Muscle of leg (tissue), 11 donors: ENCODE results near the gene EVC. TPM values are rescaled to one million over a fixed set of nuclear protein-coding genes. Genes with fewer than 3 reads are reported as not detected.
"Not testable (repeated sequence)": the region's sequence is repeated elsewhere in the genome, so short reads cannot be mapped to it uniquely, and the experiment has no call there.

Source experiments
- DNase-seq: peaks from one replicate; pipeline ENCODE4 v3.0.0; 2013
- H3K27ac ChIP-seq: one replicate; pipeline ENCODE4 v1.5.1; 2013; ENCODE audit warnings: mild to moderate bottlenecking, low read length, control low read depth
- H3K27me3 ChIP-seq: one replicate; pipeline ENCODE4 v1.6.1; 2013; ENCODE audit warnings: low read length; ENCODE audit not compliant: control insufficient read depth, insufficient read depth
- H3K36me3 ChIP-seq: one replicate; pipeline ENCODE4 v1.6.1; 2013; ENCODE audit warnings: low read length; ENCODE audit not compliant: control insufficient read depth, insufficient read depth
- H3K4me1 ChIP-seq: one replicate; pipeline ENCODE4 v1.6.1; 2013; ENCODE audit warnings: low read length; ENCODE audit not compliant: control insufficient read depth, insufficient read depth
- H3K4me3 ChIP-seq: one replicate; pipeline ENCODE4 v1.5.1; 2013; ENCODE audit warnings: low read length, control low read depth
- H3K9me3 ChIP-seq: replicated peaks from 2 replicates; pipeline ENCODE4 v1.6.1; 2013; ENCODE audit warnings: low read depth, low read length; ENCODE audit not compliant: control insufficient read depth
- WGBS: methylation state at CpG from one replicate; pipeline ENCODE4 v1.1.5; 2013; ENCODE audit warnings: missing lambda C conversion rate; ENCODE audit not compliant: insufficient coverage; 5-methylcytosine and 5-hydroxymethylcytosine counted together
- polyA plus RNA-seq, 8 donors: library from polyadenylated mRNA; unstranded; fragments of 120-200 nt; gene quantifications; one replicate each; pipeline versions ENCODE4 v1.2.1 to v1.2.3, GENCODE V29; 2013; ENCODE audit warnings: inconsistent platforms in 1 of 8, low replicate concordance in 1 of 8; ENCODE audit not compliant: insufficient read length in 8 of 8, insufficient read depth in 1 of 8
- total RNA-seq: library from RNA; stranded (reverse); fragments of 120-200 nt; gene quantifications from one replicate; pipeline ENCODE4 v1.2.4, GENCODE V29; 2013

The EVC gene
- total and polyA plus RNA-seq, 9 donors = 12.2 to 24.3 (median 18.6) TPM

DNA sequence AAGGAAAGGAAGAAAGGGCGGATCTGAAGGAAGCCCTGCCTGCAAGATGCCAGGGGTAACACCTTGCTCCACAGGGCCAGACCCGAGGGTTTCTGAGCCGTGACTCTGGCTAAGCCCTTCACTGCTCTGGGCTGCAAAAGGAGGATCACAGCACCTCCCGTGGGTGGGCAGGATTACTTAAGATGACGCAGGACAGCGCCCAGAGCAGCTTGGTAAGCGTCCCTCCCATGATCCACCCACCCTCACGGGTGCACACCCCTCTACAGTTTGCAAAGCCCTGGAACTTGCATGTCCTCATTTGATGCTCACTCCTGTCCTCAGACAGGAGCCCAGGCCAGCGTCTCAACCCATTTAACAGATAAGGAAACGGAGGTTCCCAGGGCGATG lies 117.0 kb downstream of the EVC start:
- H3K9me3 ChIP-seq = no peaks in the 10 kb centered on the region
- H3K27me3 ChIP-seq = no peaks in the 10 kb centered on the region
- peaks cover 53% of the 10 kb centered on the region for H3K36me3 ChIP-seq
- no peak overlapping the region for H3K27ac ChIP-seq
- no peak overlapping the region for H3K4me3 ChIP-seq
- no peak for DNase-seq
- peaks cover 11% of the 10 kb centered on the region for H3K4me1 ChIP-seq
- 83% methylated on average over 11 of the region's 11 CpGs for WGBS

DNA sequence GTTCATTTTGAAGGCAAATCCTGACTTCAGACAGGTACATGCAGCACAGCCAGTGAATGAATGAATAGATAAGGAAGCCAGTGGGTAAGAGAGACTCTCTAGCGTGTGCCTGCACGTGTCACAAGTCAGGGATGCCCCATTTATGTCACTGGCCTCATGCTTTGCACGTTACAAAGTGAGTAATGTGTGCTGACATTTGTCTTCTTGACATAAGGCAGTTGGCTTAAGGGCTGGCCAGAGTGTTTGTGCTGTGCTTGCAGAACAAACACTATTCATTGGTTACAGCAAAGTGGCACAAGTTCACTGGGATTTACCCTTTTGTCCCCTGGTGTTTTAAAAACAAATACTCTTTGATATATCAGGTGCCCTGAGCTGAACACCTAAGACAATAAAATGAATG lies 125.9 kb downstream of the EVC start:
- Histone ChIP-seq H3K27ac (no peak overlapping the region), H3K9me3 (no peaks in the 10 kb centered on the region), H3K4me1 (peaks cover 19% of the 10 kb centered on the region), H3K27me3 (no peaks in the 10 kb centered on the region), H3K4me3 (no peak overlapping the region), H3K36me3 (no peaks in the 10 kb centered on the region)
- DNase-seq = no peak
- 73% methylated on average over 2 of the region's 3 CpGs for WGBS

DNA sequence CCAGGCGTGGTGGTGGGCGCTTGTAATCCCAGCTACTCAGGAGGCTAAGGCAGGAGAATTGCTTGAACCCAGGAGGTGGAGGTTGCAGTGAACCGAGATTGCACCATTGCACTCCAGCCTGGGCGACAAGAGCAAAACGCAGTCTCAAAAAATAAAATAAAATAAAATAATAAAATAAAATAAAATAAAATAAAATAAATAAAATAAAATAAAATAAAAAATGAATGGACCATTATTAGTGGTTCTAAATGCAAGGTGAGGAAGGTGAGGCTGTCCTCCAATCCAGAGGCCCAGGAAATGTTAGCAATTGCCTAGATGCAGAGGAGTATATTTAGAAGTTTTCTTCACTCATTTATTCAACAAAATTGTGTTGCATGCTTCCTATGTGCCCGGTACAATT lies 126.5 kb downstream of the EVC start:
- peaks cover 19% of the 10 kb centered on the region for H3K4me1 ChIP-seq
- not testable (repeated sequence) for H3K36me3 ChIP-seq, H3K27ac ChIP-seq, H3K9me3 ChIP-seq, H3K4me3 ChIP-seq, DNase-seq, H3K27me3 ChIP-seq
- WGBS = 60% methylated on average over 1 of the region's 6 CpGs

DNA sequence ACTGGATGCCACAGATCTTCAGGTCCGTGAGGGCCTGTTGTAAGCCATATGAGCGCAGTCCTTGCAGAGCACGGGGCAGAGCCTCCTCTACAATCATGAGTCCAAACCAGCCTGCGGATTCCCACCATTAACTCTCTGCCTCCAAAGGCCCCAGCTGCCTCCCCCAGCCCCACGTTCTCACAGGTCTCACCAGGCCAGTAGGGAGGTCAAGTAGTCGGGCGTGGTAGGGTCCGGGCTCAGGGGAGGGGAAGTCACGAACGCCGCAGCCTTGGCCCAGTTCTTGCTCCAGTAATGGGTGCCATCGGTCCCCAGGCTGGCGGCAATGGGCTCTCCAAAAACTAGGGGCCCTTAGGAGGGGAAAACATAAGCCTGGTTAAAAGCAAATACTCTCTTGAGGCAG lies 128.3 kb downstream of the EVC start:
- DNase-seq = no peak
- Histone ChIP-seq H3K4me1 (peaks cover 22% of the 10 kb centered on the region), H3K27ac (peak overlapping the region; percentile 59), H3K36me3 (peaks cover 3% of the 10 kb centered on the region), H3K27me3 (no peaks in the 10 kb centered on the region), H3K9me3 (no peaks in the 10 kb centered on the region), H3K4me3 (no peak overlapping the region)
- 76% methylated on average over 10 of the region's 13 CpGs for WGBS

DNA sequence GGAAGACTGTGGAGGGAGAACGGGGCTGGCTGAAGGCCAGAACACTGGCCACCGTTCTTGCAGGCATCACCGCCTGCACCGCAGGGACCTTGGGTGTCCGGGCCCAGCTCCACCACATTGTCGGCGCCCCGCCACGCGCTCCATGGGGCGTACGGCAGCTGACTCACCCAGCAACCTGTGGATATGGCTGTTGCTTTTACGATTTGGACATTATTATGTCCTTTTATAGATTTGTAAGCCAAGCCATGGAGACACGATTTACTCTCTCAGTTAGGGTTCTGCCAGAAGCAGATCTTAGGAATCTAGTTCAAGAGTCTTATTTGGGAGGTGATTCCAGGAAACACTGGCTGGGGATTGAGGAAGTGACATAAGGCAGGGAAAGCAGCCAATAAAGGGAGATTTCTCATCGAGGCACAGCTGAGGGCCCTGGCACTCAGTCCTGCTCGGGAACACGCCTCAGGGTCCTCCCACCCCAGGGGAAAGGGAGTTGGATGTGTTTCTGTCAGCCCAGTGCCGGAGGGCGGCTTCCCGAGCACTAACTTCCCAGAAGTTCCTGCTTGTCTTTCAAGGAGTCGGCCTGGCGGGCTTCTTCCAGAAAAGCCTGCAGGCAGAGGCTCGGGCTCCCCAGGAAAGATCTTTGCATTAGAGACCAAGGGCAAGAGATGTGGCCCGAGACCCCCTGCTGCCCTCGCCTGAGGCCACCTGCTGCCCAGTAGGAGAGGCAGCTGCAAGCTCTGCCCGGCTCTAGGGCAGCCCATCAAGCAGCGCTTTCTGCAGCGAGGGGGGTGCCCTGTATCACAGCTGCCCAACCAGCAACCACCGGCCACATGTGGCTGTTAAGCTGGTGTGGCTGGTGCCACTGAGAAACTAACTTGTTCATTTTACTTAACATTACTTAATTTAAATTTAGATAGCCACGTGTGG lies 129.0 kb downstream of the EVC start:
- no peak overlapping the region for H3K4me3 ChIP-seq
- 53% methylated on average over 24 of the region's 30 CpGs for WGBS
- DNase-seq = peak; percentile 97
- peak overlapping the region; percentile 69 for H3K27ac ChIP-seq
- peaks cover 3% of the 10 kb centered on the region for H3K36me3 ChIP-seq
- no peaks in the 10 kb centered on the region for H3K9me3 ChIP-seq
- peaks cover 22% of the 10 kb centered on the region for H3K4me1 ChIP-seq
- H3K27me3 ChIP-seq = no peaks in the 10 kb centered on the region

DNA sequence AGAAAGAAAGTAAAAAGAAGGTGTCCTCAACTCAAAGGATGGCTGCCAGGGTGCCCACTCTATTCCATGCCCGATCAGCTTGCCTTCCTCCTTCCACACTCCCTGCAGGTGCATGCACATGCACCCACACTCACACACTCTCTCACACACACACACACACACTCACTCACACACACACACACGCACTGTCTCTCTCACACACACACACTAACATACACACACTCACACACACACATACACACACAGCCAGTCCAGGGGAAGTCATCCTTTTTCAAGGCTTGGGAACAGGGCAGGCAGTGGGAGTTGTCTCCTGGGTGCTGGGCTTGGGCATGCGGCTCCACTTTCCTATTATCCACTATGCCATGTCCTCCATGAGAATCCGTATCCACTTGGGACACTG lies 131.5 kb downstream of the EVC start:
- H3K4me1 ChIP-seq = peaks cover 22% of the 10 kb centered on the region
- H3K27ac ChIP-seq = no peak overlapping the region
- peaks cover 3% of the 10 kb centered on the region for H3K36me3 ChIP-seq
- H3K9me3 ChIP-seq = no peaks in the 10 kb centered on the region
- 100% methylated on average over 3 of the region's 4 CpGs for WGBS
- DNase-seq = no peak
- no peak overlapping the region for H3K4me3 ChIP-seq
- H3K27me3 ChIP-seq = no peaks in the 10 kb centered on the region

DNA sequence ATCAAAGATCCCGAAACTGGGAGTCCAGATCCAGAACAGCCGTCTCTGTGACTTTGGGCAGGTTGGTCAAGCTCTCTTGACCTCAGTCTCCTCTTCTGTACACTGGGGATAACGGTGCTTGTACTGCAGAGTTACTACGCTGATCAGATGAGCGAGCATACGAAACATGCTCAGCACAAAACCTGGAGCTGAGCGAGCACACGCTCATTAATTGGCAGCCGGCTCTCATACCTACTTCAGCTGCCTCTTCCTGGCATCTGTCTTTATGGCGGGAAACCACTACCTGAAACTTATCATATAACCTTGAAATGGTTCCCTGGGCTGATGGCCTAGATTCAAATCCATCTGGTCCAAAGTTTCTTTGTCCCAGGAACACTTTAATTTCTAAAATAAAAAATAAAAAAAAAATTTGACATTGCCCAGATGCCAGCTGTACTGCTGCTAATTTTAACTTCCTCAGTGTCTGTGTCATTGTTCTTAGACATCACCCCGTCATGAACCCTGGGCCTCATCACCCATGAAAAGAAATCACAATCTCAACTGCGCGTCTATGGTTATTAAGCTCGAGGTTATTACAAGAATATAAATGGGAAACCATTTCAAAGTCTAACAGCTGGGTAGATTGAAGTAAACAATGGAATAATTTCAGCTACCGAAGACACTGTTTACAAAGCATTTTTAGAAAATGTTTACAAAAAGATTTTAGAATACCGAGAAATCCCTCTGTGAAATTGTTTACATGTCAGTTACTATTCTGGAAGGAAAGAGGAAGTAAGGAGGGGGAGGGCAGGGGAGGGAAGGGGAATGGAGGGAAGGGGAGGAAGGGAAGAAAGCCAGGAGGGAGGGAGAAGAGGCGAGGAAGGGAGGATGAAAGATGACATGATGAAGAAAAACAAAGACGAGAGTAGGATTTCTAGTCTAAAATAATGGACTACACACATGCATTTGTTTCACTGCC lies 132.9 kb downstream of the EVC start:
- Histone ChIP-seq H3K36me3 (peaks cover 3% of the 10 kb centered on the region), H3K27me3 (no peaks in the 10 kb centered on the region), H3K4me3 (no peak overlapping the region), H3K9me3 (no peaks in the 10 kb centered on the region), H3K4me1 (peaks cover 22% of the 10 kb centered on the region), H3K27ac (peak overlapping the region; percentile 42)
- WGBS = 81% methylated on average over 10 of the region's 18 CpGs
- DNase-seq = peak; percentile 35

DNA sequence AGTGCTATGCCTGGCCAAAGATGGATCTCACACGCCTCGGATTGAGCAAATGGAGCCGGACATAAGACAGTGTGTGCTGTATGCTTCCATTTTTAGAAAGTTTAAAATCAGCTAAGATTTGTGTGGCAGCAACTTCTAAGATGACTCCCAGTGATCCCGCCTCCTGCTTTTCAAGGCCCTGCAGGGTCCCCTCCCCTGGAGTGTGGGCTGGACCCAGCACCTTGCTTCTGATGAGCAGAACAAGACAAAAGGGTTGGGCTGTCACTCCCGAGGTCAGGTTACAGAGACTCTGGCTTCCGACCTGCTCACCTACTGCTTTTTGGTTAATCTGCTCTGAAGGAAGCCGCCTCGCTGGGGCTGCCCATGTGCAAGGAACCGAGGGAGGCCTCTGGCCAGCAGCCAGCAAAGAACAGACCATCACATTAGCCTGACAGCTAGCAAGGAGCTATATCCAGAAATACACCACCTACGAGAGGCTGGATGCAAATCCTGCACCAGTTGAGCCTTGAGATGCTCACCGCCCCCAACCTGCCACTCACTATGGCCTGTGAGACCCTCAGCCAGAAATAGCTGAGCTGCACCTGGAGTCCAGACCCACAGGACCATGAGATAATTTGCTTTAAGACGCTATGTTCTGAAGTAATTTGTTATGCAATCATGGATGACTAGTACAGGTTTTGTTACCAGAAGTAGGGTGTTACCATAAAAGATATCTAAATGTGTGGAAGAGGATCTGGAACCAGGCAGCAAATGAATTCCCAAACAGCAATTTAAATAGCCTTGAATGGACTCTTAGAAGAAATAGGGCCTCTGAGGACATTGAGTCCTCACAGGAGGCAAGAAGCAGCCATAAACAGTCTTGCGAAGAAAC lies 134.3 kb downstream of the EVC start:
- no peak overlapping the region for H3K27ac ChIP-seq
- peaks cover 12% of the 10 kb centered on the region for H3K4me1 ChIP-seq
- peaks cover 3% of the 10 kb centered on the region for H3K36me3 ChIP-seq
- no peak overlapping the region for H3K4me3 ChIP-seq
- 44% methylated on average over 11 of the region's 13 CpGs for WGBS
- no peaks in the 10 kb centered on the region for H3K9me3 ChIP-seq
- no peak for DNase-seq
- no peaks in the 10 kb centered on the region for H3K27me3 ChIP-seq

DNA sequence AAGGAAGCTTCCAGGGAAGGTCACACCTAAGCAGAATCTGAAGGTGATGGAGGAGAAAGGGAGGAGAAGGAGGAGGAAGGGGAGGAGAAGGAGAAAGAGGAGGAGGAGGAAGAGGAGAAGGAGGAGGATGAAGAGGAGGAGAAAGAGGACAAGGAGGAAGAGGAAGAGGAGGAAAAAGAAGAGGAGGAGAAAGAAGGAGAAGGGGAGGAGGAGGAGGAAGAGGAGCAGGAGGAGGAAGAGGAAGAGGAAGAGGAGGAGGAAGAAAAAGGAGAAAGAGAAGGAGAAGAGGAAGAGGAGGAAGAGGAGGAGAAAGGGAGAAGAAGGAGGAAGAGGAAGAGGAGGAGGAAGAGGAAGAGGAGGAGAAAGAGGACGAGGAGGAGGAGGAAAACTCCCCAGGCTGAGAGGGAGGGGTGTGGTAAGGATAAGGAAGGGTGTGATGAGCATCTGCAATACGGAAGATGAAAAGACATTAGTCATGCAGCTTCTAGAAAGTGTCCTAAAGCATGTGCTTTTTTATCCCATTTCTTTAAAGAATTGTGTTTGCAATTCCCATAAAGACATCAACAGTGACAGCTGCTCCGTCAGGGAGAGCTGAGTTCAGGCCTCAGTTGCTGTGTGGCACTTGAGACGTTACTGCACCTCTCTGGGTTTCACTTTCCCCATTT lies 140.8 kb downstream of the EVC start:
- WGBS = 77% methylated on average over 4 of the region's 4 CpGs
- Histone ChIP-seq H3K27me3 (no peaks in the 10 kb centered on the region), H3K9me3 (no peaks in the 10 kb centered on the region), H3K27ac (no peak overlapping the region), H3K36me3 (peaks cover 2% of the 10 kb centered on the region), H3K4me3 (no peak overlapping the region), H3K4me1 (no peaks in the 10 kb centered on the region)
- no peak for DNase-seq
